HG02763 (cell line): ENCODE results near the gene TNXB.

ENCODE experiments used
- ATAC-seq: cut with Tn5 transposase; IDR thresholded peaks from one replicate; pipeline ENCODE4 v1.9.1; 2021; ENCODE audit warnings: mild to moderate bottlenecking, moderate library complexity; ENCODE audit not compliant: unreplicated experiment

Gene TNXB

GRCh38 chr6:32087574-32088486 is 21.3 kb downstream of the TNXB start:
- no peak for ATAC-seq

- ATAC-seq = no peak
These were observed 22.2 kb downstream of the TNXB start for GRCh38 chr6:32086661-32087573.

- no peak for ATAC-seq
These were observed 23.2 kb downstream of the TNXB start for GRCh38 chr6:32085759-32086459.

- ATAC-seq = no peak
These were observed 24.4 kb downstream of the TNXB start for GRCh38 chr6:32084780-32085179.

- no peak for ATAC-seq
These were observed 25.0 kb downstream of the TNXB start for GRCh38 chr6:32083812-32084768.

GRCh38 chr6:32082935-32083334 is 26.2 kb downstream of the TNXB start:
- ATAC-seq = no peak

GRCh38 chr6:32082478-32082877 is 26.7 kb downstream of the TNXB start:
- ATAC-seq = no peak

- no peak for ATAC-seq
These were observed 27.8 kb downstream of the TNXB start for GRCh38 chr6:32081168-32081990.

GRCh38 chr6:32079566-32080290 is 29.4 kb downstream of the TNXB start:
- ATAC-seq = no peak

GRCh38 chr6:32076321-32076809 is 32.8 kb downstream of the TNXB start:
- no peak for ATAC-seq

- ATAC-seq = no peak
These were observed 33.4 kb downstream of the TNXB start for GRCh38 chr6:32075781-32076180.

GRCh38 chr6:32074996-32075532 is 34.1 kb downstream of the TNXB start:
- ATAC-seq = no peak

GRCh38 chr6:32073613-32074012 is 35.5 kb downstream of the TNXB start:
- ATAC-seq = no peak

GRCh38 chr6:32073101-32073500 is 36.0 kb downstream of the TNXB start:
- no peak for ATAC-seq

- ATAC-seq = no peak
These were observed 38.2 kb downstream of the TNXB start for GRCh38 chr6:32070814-32071543.

GRCh38 chr6:32069878-32070515 is 39.1 kb downstream of the TNXB start:
- ATAC-seq = no peak

- ATAC-seq = no peak
These were observed 39.7 kb downstream of the TNXB start for GRCh38 chr6:32069460-32069859.
